Heart right ventricle (tissue), 16 donors: ENCODE data around the gene C1QTNF1. TPM values are rescaled to one million over a fixed set of nuclear protein-coding genes. Genes with fewer than 3 reads are reported as not detected.

ENCODE experiments used
- ATAC-seq, 8 donors: fragments of 200-7000 bp; cut with Tn5 transposase; one replicate each; pipeline ENCODE4 v1.9.1; 2020; ENCODE audit warnings: mild to moderate bottlenecking in 8 of 8, moderate library complexity in 8 of 8, moderate number of reproducible peaks in 1 of 8
- DNase-seq, 2 donors: peaks; one replicate each; pipeline ENCODE4 v3.0.0-alpha.2; 2020
- H3K27ac ChIP-seq, 10 donors: fragments of 200-600 bp; sonication (generic) in 2 of 10; one replicate each; pipeline versions ENCODE4 v1.5.0 to v1.8.0; 2020 to 2022; ENCODE audit warnings: mild to moderate bottlenecking in 3 of 10
- H3K27me3 ChIP-seq, 7 donors: fragments of 200-600 bp; one replicate each; pipeline ENCODE4 v1.8.0; 2021 to 2022; ENCODE audit warnings: mild to moderate bottlenecking in 2 of 7
- H3K36me3 ChIP-seq, 9 donors: fragments of 200-600 bp; sonication (generic) in 1 of 9; one replicate each; pipeline versions ENCODE4 v1.5.0 to v1.8.0; 2020 to 2022; ENCODE audit warnings: mild to moderate bottlenecking in 2 of 9
- H3K4me1 ChIP-seq, 9 donors: fragments of 200-600 bp; sonication (generic) in 1 of 9; one replicate each; pipeline versions ENCODE4 v1.5.0 to v1.8.0; 2020 to 2022; ENCODE audit warnings: mild to moderate bottlenecking in 4 of 9
- H3K4me3 ChIP-seq, 10 donors: fragments of 200-600 bp; sonication (generic) in 2 of 10; one replicate each; pipeline versions ENCODE4 v1.5.0 to v1.8.0; 2020 to 2022; ENCODE audit warnings: mild to moderate bottlenecking in 7 of 10, moderate library complexity in 2 of 10
- H3K9me3 ChIP-seq, 11 donors: fragments of 200-600 bp in 10 of 11; sonication (generic) in 2 of 11; one replicate each; pipeline versions ENCODE4 v1.5.0 to v1.8.0; 2013 to 2022; ENCODE audit warnings: mild to moderate bottlenecking in 2 of 11, control low read depth in 1 of 11, moderate library complexity in 1 of 11
- CTCF ChIP-seq, 9 donors: fragments of 200-600 bp; sonication (generic) in 2 of 9; IDR thresholded peaks; one replicate each; pipeline versions ENCODE4 v1.5.0 to v1.8.0; 2021 to 2022; ENCODE audit warnings: antibody characterized with exemption in 9 of 9, mild to moderate bottlenecking in 5 of 9, moderate library complexity in 1 of 9
- WGBS, 2 donors: extraction: QIAGEN DNeasy Blood & Tissue Kit; methylation state at CpG; one replicate each; pipeline ENCODE4 v1.1.7; 2013; ENCODE audit warnings: inconsistent platforms in 1 of 2; 5-methylcytosine and 5-hydroxymethylcytosine counted together
- intact Hi-C, 10 donors: fragments of 100-400 bp; cut with DNase I; formaldehyde crosslinking; loops; one replicate each; pipeline versions ENCODE4 v1.11.1 to v1.14.2; 2022
- polyA plus RNA-seq, 2 donors: library from polyadenylated mRNA; stranded (reverse); fragments of 200-250 nt; gene quantifications; one replicate each; pipeline ENCODE4 v1.2.3, GENCODE V29; 2013
- total RNA-seq, 10 donors: library from RNA; stranded (reverse); fragmentation: NEBNext Ultra II Directional in 3 of 10; extraction: Animal tissue kit (Norgen Biotek cat#: 25700) in 3 of 10; gene quantifications; one replicate each; pipeline versions ENCODE4 v1.2.1 to v1.2.4, GENCODE V29; 2021 to 2023
- donor health status: Arrhythmogenic right ventricular cardiomyopathy.
- donor health status: ischemic (EF 13 %, LVEDD 7.1; RV severe dilation, severe dysfunction).
- donor health status: healthy with polysubstance abuse.
- donor health status: DM: no; HTN: yes; CAD: no.
- donor health status: DM: no; HTN: no; CAD: no.
- donor health status: ischemic (EF 25% LVEDD 6.9; RV normal size, moderate dysfunction).
- donor health status: ischemic (EF 25% LVEDD 5.7; RV mildly dilated, moderate dysfunction).
- donor health status: healthy.
- donor health status: DM: yes; HTN: yes; CAD: no.
- donor health status: Ischemic cardiomyopathy.
- donor health status: ischemic (EF 35%, LVEDD 5.7; RV mildly dilated, moderate dysfunction).
- donor health status: nonischemic (EF 11% LVEDD 7.7; RV severe dilation, severe dysfunction).
- donor health status: DM: yes; HTN: yes; CAD: no.
- donor health status: PGD.
- donor health status: ischemic (EF 29% LVEDD 5.4; RV normal size, mild dysfunction).
- donor health status: nonischemic (EF 23%, LVEDD 6.1; RV moderate dilation, normal function).

The C1QTNF1 gene
- total and polyA plus RNA-seq, 12 donors: 29.3 to 685 (median 67.3) TPM

- DNase-seq: no peak
- TF ChIP-seq CTCF (IDR thresholded peaks at IDR 0.05): no peak
- Histone ChIP-seq H3K27me3 (no peaks in the 10 kb centered on the region), H3K4me3 (peak overlapping the region in 9 of 10 donors; percentile 14 to 65 (median 48)), H3K27ac (peak overlapping the region; percentile 5 to 85 (median 80)), H3K36me3 (peaks cover 0 to 28% (median 0%) of the 10 kb centered on the region in 9 donors), H3K4me1 (peaks cover 27 to 75% (median 64%) of the 10 kb centered on the region in 9 donors), H3K9me3 (no peaks in the 10 kb centered on the region)
- 28 to 50% methylated on average over 8 of the region's 8 CpGs for WGBS, 2 donors
- no peak for ATAC-seq
- intact Hi-C loops: loop anchor here in 1 of 10 donors (10.0 kb wide), 1 partner anchor 483 kb away; no protein-coding TSS in a partner anchor
These were observed 46.4 kb upstream of the C1QTNF1 start for GRCh38 chr17:78977681-78977943.

GRCh38 chr17:78977997-78978973 is 45.7 kb upstream of the C1QTNF1 start:
- peak in 6 of 9 donors; percentile 14 to 49 (median 36) for TF ChIP-seq CTCF (IDR thresholded peaks at IDR 0.05)
- H3K27ac ChIP-seq: peak overlapping the region; percentile 5 to 85 (median 80)
- H3K27me3 ChIP-seq: no peaks in the 10 kb centered on the region
- WGBS, 2 donors: 59 to 72% methylated on average over 21 of the region's 21 CpGs
- no peaks in the 10 kb centered on the region for H3K9me3 ChIP-seq
- intact Hi-C loops: loop anchor here in 1 of 10 donors (10.0 kb wide), 1 partner anchor 483 kb away; no protein-coding TSS in a partner anchor
- peaks cover 0 to 28% (median 0%) of the 10 kb centered on the region in 9 donors for H3K36me3 ChIP-seq
- DNase-seq (peak in 1 of 2 donors; percentile 63), ATAC-seq (peak; percentile 35 to 66 (median 60))
- peak overlapping the region in 9 of 10 donors; percentile 30 to 65 (median 49) for H3K4me3 ChIP-seq
- H3K4me1 ChIP-seq: peaks cover 27 to 70% (median 62%) of the 10 kb centered on the region in 9 donors

GRCh38 chr17:78979780-78980623 is 44.0 kb upstream of the C1QTNF1 start, which contains the start of gene LGALS3BP:
LGALS3BP (minus strand) TSS chr17:78979923; CDS start chr17:78977191, 2,732 bp downstream.
- Histone ChIP-seq H3K4me3 (peak within 1 kb of the TSS in 9 of 10 donors; percentile 30 to 65 (median 49)), H3K27ac (peak within 1 kb of the TSS in 9 of 10 donors; percentile 58 to 85 (median 80)), H3K27me3 (no peaks in the 10 kb centered on the region), H3K36me3 (peaks cover 0 to 15% (median 0%) of the 10 kb centered on the region in 9 donors), H3K9me3 (no peaks in the 10 kb centered on the region), H3K4me1 (peaks cover 27 to 56% (median 53%) of the 10 kb centered on the region in 9 donors)
- peak; percentile 68 to 88 (median 80) for ATAC-seq
- no peak for TF ChIP-seq CTCF (IDR thresholded peaks at IDR 0.05)
- intact Hi-C loops: loop anchor here in 2 of 10 donors (10.0 kb wide), 2 partner anchors 415 to 485 kb away; no protein-coding TSS in a partner anchor
- DNase-seq: peak; percentile 82 to 83
- 30 to 36% methylated on average over 16 of the region's 16 CpGs for WGBS, 2 donors
